Activated T-cell treated with anti-CD3 and anti-CD28 coated beads, Interleukin-2, amount 50 U/mL, for 24 hours (primary cell): ENCODE data around the gene EML2.

Experiments
- DNase-seq: peaks from one replicate; pipeline ENCODE4 v3.0.0-alpha.2; 2020
- H3K27ac Mint-ChIP-seq: 2 replicates; pipeline ENCODE4 v1.8.0; 2020; ENCODE audit warnings: mild to moderate bottlenecking, mixed read lengths
- H3K27me3 Mint-ChIP-seq: 2 replicates; pipeline ENCODE4 v1.8.0; 2020; ENCODE audit warnings: mixed read lengths
- H3K36me3 Mint-ChIP-seq: 2 replicates; pipeline ENCODE4 v1.8.0; 2020; ENCODE audit warnings: low read depth, mixed read lengths
- H3K4me1 Mint-ChIP-seq: 2 replicates; pipeline ENCODE4 v1.8.0; 2020; ENCODE audit warnings: low read depth, mixed read lengths
- H3K4me3 Mint-ChIP-seq: 2 replicates; pipeline ENCODE4 v1.8.0; 2020; ENCODE audit warnings: mild to moderate bottlenecking, moderate library complexity, mixed read lengths
- H3K9me3 Mint-ChIP-seq: 2 replicates; pipeline ENCODE4 v1.8.0; 2020; ENCODE audit warnings: mixed read lengths

The EML2 gene

GRCh38 chr19:45569619-45570421, 69.4 kb downstream of the EML2 start:
- DNase-seq, result peak; percentile 76
- Mint-ChIP-seq H3K4me1 (peaks cover 17% of the 10 kb centered on the region), H3K9me3 (no peaks in the 10 kb centered on the region), H3K27ac (no peak overlapping the region), H3K27me3 (no peaks in the 10 kb centered on the region), H3K36me3 (no peaks in the 10 kb centered on the region), H3K4me3 (no peak overlapping the region)

GRCh38 chr19:45568732-45569131, 70.5 kb downstream of the EML2 start:
- Mint-ChIP-seq H3K27me3 (no peaks in the 10 kb centered on the region), H3K36me3 (no peaks in the 10 kb centered on the region), H3K4me1 (peaks cover 25% of the 10 kb centered on the region), H3K9me3 (no peaks in the 10 kb centered on the region), H3K4me3 (no peak overlapping the region), H3K27ac (no peak overlapping the region)
- DNase-seq, result no peak

- Mint-ChIP-seq H3K4me1 (peaks cover 35% of the 10 kb centered on the region), H3K27ac (no peak overlapping the region), H3K4me3 (no peak overlapping the region), H3K36me3 (no peaks in the 10 kb centered on the region), H3K9me3 (no peaks in the 10 kb centered on the region), H3K27me3 (no peaks in the 10 kb centered on the region)
- DNase-seq, result no peak
Observed at GRCh38 chr19:45567609-45568008, 71.6 kb downstream of the EML2 start.

- peak; percentile 35 for DNase-seq
- Mint-ChIP-seq H3K27ac (peak overlapping the region; percentile 81), H3K9me3 (no peaks in the 10 kb centered on the region), H3K27me3 (no peaks in the 10 kb centered on the region), H3K4me3 (no peak overlapping the region), H3K4me1 (peaks cover 35% of the 10 kb centered on the region), H3K36me3 (peaks cover 5% of the 10 kb centered on the region)
Observed at GRCh38 chr19:45564131-45564780, 74.9 kb downstream of the EML2 start.

- H3K4me1 Mint-ChIP-seq, result peaks cover 38% of the 10 kb centered on the region
- peaks cover 8% of the 10 kb centered on the region for H3K36me3 Mint-ChIP-seq
- no peak overlapping the region for H3K27ac Mint-ChIP-seq
- no peak for DNase-seq
- no peaks in the 10 kb centered on the region for H3K9me3 Mint-ChIP-seq
- H3K27me3 Mint-ChIP-seq, result no peaks in the 10 kb centered on the region
- no peak overlapping the region for H3K4me3 Mint-ChIP-seq
Observed at GRCh38 chr19:45560686-45561085, 78.5 kb downstream of the EML2 start.

- no peak for DNase-seq
- H3K4me1 Mint-ChIP-seq, result peaks cover 38% of the 10 kb centered on the region
- H3K9me3 Mint-ChIP-seq, result no peaks in the 10 kb centered on the region
- no peaks in the 10 kb centered on the region for H3K27me3 Mint-ChIP-seq
- no peak overlapping the region for H3K4me3 Mint-ChIP-seq
- H3K27ac Mint-ChIP-seq, result no peak overlapping the region
- peaks cover 8% of the 10 kb centered on the region for H3K36me3 Mint-ChIP-seq
Observed at GRCh38 chr19:45560038-45560437, 79.2 kb downstream of the EML2 start.
